GM19238 (cell line): Measurements from ENCODE around the gene AKT2.

Experiments
- DNase-seq: peaks from one replicate; pipeline ENCODE4 v3.0.0; 2011; ENCODE audit warnings: low spot score; ENCODE audit not compliant: insufficient read length

Gene AKT2

DNA sequence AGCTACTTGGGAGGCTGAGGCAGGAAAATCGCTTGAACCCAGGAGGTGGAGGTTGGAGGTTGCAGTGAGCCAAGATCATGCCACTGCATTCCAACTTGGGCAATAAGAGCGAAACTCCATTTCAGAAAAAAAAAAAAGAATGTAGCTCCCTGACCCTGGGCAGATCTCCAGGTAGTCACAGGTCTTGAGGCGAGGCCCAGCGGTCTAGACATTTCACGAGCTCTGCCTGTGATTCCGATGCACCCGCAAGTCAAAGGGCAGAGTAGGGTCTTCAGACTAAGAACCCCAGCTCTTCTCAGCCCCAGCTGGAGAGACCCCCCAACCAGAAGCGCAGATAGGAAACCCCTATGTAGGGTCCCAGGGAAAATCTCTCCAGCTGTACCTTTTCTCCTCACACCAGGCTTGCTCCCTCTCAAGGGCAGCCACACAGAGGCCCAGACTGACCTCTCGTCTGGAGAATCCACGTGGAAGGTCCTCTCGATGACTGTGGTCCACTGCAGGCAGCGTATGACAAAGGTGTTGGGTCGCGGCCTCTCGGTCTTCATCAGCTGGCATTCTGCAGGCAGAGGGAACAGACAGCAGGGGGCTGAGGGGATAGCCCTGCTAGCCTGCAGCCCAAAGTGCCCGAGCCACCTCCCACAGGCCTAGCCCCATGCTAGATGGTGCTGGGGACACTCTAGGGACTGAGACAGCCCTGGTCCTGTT is 30.3 kb downstream of the AKT2 start:
- no peak for DNase-seq

- no peak for DNase-seq
Measured at GRCh38 chr19:40253611-40254092, 31.5 kb downstream of the AKT2 start.

GRCh38 chr19:40252395-40252794 is 32.8 kb downstream of the AKT2 start:
- no peak for DNase-seq

GRCh38 chr19:40251991-40252390 is 33.2 kb downstream of the AKT2 start:
- DNase-seq: no peak

- DNase-seq: no peak
Measured at GRCh38 chr19:40251244-40251643, 33.9 kb downstream of the AKT2 start.

DNA sequence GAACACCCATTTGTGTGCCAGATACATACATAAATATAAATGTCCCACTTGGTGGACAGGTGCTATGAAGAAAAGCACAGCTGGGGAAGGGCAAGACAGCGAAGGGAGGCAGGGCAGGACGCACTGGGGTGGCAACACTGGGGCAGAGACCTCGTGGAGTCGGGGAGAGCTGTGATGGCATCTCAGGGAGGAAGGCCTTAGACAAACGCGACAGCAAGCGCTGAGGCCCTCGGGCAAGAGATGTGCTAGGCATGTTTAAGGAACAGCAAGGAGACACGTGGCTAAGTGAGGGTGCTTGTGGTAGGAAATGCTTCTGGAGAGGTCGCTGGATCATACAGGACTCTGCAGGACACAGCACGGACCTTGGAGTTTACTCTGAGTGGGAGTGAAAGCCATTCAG is 35.4 kb downstream of the AKT2 start:
- no peak for DNase-seq

GRCh38 chr19:40249201-40249600 is 35.9 kb downstream of the AKT2 start:
- DNase-seq: no peak

DNA sequence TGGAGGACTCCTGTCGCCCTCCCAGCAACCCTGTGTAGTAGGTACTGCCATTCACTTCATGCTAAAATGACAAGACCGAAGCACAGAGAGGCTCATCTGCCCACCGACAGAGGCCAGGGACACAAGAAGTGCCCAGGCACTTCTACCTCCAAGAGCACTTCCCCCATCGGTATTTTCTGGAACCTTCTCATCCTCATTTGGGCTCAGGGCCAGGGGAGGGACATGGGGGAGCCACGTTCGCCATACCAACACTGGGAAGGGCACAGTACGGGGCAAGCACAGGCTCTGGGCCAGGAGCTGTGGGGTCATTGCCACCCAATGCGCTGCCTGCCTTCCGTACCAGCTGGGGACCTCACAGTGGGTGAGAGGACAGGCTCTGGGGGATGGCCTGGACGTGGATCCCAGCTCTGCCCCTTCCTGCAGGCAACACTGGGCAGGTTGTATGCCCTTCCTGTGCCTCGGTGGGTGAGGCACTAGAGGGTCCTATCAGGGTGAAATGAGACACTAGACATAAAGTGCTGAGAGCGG is 37.3 kb downstream of the AKT2 start:
- DNase-seq: no peak

- DNase-seq: no peak
Measured at GRCh38 chr19:40247178-40247577, 38.0 kb downstream of the AKT2 start.

DNA sequence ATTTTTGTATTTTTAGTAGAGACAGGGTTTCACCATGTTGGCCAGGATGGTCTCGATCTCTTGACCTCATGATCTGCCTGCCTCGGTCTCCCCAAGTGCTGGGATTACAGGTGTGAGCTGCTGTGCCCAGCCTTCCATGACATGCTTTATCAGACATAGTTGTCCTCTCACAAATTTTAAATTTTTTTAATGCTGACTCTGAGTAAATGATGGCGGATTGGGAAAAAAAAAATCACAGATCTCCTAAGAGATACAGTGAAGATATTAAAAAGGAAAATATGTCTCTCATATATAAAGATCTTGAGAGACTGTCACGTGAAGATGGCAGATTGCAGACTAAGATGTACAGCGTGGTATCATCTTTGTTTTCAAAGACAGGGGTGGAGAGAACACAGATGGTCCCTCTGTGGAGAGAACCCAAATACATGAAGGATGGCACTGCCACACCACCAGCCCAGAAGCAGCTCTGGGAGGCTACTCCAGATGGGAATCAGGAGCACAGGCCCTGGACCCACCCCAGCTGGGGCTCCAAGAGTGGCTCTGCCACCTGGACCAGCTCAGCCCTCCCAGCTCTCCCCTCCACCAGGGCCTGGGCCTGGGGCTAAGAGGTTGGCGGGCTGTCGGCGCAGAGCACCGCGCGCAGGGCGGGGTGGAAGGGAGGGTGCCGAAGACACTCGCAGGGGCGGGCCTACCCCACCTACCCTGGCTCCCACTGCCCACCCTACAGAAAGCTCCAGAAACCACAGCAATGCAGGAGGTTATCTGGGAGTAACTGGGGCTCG is 38.7 kb downstream of the AKT2 start:
- DNase-seq: no peak

- DNase-seq: no peak
Measured at GRCh38 chr19:40245506-40246128, 39.5 kb downstream of the AKT2 start.

DNA sequence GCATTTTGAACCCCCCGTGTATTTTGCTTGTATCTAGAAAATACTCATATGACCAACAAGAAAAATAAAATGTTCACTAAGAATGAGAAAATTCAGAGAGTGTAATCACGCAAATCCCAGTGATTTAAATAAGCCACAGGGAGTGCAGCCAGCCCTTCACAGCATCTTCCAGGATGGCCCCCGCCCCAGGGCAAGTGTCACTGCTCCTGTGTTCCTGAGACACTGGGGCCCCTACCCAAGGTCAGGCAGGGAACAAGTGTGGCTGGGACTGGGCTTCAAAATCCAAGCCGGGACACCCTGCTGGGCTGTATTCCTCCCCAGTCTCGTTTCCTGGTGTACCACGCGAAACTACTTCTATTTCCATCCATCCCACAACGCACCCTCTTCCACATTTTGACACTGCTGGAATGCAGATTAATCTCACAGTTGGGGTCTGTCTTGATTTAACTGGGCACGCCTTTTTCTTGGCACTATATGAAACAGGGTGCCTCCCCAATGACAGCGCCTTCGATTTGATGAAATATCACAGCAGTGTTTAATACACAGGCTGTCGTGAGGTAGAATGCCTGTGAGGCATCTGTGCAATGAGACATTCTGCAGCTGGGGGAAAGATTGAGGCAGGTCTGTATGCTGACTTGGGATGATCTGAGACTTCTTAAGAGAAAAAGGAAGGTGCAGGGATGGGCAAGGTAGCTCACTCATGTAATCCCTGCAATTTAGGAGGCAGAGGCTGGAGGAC is 40.4 kb downstream of the AKT2 start:
- DNase-seq: no peak

DNA sequence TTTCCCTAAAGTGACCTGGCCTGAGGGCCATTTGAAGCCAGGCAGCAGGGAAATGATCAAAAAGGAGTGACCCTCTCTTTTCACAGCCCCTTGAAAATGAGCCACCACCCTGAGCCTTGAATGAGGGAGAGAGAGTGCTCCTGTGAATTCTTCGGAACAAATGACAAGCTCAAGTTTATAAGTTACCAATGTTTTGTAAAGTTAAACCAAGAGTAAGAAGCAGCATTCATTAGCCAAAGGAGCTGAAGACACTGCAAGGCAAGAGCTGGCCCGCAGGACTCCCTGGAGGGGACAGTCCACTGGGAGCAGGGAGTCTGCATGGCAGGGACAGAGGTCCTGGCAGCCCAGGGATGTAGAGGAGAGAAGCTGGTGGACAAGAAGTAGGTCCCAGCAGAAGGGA is 42.0 kb downstream of the AKT2 start:
- DNase-seq: no peak

DNA sequence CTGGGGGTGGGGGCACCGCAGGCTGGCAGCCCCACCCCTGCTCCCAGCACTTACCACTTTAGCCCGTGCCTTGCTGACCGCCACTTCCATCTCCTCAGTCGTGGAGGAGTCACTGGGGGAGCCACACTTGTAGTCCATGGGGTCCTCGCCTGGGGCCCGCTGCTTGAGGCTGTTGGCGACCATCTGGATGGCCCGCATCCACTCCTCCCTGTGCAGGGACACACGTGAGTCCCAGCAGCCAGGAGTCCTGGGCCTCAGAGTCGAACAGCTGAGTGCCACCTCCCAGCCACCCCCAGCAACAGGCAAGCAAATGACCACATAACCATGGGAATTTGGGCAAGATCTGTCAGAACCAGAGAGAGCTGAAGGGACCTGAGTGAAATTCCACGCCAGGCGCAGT is 42.7 kb downstream of the AKT2 start:
- no peak for DNase-seq

- no peak for DNase-seq
Measured at GRCh38 chr19:40241809-40242384, 43.2 kb downstream of the AKT2 start.

DNA sequence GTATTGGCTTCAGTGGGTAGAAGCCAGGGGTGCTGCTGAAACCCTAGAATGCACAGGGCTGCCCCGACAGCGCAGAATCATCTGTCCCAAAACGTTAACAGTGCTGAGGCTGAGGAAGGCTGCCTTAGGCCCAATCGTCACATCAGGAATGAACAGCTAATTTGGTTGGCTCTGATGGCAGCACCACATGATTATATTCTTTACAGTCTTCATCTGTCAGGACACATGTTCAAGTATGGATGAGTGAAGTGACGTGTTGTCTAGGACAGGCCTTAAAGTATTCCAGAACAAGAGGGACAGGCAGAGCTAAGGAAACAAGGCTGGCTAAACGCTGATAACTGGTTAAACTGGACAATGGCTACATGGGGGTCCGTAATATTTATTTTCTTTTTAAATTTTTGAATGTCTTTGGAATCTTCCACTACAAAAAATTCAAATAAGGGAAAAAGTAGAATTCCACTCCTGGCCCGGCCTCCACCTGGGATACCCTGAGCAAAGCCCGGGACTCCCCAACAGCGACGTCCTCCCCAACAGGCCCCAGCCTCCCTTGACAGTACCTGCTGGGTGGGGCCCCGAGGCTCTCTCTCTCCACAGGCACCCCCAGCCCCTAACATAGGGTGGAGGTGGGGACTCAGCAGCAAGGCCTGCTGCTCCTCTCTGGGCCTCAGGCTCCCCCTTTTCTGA is 43.9 kb downstream of the AKT2 start:
- DNase-seq: no peak

DNA sequence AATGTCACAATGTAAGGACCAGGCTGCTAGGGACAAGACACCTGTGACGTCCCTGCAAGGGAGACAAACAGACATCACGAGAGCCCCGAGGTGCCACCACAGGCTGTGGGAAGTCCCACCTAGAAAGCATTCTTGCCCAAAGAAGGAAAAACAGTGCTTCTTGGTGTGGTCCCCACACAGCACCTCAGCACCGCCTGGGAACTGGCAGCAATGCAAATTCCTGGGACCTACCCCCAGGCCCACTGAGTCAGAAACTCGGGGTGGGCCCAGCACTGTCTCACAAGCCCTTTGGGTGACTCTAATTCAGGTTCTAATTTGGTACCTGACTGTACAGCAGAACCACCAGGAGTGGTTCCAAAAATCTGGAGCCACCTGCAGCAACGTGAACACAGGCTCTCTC is 44.8 kb downstream of the AKT2 start:
- no peak for DNase-seq

GRCh38 chr19:40239415-40240226 is 45.5 kb downstream of the AKT2 start:
- no peak for DNase-seq

DNA sequence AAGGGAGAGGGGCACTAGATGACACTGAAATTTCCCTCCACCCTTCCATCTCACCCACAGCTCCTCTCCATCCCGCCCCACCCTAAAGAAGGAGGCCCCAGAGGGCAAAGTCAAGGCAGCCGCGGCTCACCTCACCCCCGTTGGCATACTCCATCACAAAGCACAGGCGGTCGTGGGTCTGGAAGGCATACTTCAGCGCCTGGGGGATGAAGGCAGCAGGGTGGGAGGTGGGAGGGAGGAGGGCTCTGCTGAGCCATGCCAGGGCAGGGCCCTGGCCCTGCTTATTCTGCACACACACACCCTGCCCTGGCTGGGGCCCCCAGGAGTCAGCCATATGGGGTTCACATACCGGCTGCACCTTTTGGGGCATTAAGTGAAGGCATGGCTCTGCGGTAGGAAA is 46.4 kb downstream of the AKT2 start:
- DNase-seq: no peak

DNA sequence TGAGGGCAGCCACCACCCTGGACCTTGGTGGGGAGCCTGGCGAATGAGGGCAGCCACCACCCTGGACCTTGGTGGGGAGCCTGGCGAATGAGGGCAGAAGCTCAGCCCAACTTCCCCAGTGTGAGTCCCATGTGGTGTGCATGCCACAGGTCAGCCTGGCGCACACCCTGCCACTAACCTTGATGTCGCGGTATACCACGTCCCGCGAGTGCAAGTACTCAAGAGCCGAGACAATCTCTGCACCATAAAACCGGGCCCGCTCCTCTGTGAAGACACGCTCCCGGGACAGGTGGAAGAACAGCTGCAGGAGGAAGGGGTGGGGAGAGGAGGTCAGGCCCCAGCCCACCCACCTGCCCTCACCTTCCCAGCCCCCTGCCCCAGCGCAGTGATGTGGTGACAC is 47.4 kb downstream of the AKT2 start:
- DNase-seq: no peak
